ENCODE data around the gene QSER1. TPM values are rescaled to one million over a fixed set of nuclear protein-coding genes. Genes with fewer than 3 reads are reported as not detected.
A peak's percentile ranks its signal among the peaks of the same experiment; 100 is the strongest.

QSER1 gene
- total RNA-seq, 1 donor, result 28.6 TPM

DNA sequence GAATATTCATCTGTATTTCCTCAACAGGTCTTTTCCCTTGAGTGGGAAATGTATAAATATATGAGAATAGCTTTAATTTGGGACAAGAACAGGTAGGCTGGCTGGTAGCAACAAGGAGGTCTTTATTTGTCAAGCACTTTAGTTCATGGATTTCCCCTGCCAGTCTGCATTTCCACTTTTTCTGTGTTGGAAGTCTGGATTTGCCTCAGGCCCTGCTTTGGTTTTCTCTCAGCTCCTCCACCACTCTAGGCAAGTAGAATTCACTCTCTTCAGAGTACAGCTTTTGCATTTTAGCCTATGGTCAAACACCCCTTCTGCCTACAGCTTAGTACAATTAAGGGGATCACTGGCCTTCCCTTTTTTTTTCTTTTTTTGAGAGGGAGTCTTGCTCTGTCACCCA is 57.1 kb downstream of the QSER1 start:
- Histone ChIP-seq H3K4me1 (ENCODE audit: insufficient read depth, low read length) (no peaks in the 10 kb centered on the region), H3K36me3 (ENCODE audit: insufficient read depth, low read length) (peaks cover 3% of the 10 kb centered on the region), H3K9me3 (ENCODE audit: low read depth, low read length) (no peaks in the 10 kb centered on the region), H3K27ac (ENCODE audit: low read depth, low read length) (no peak overlapping the region), H3K4me2 (ENCODE audit: insufficient read depth, low read length) (no peak overlapping the region), H4K20me1 (ENCODE audit: insufficient read depth, low read length) (no peaks in the 10 kb centered on the region), H2AFZ (ENCODE audit: low read length) (no peak overlapping the region), H3K4me3 (ENCODE audit: insufficient read depth, low read length) (no peak overlapping the region), H3K27me3 (ENCODE audit: insufficient read depth, low read length) (no peaks in the 10 kb centered on the region), H3K79me2 (ENCODE audit: insufficient read depth, low read length) (peaks cover 18% of the 10 kb centered on the region)
- no peak for DNase-seq (ENCODE audit: insufficient read length, low spot score, missing footprints)
- TF ChIP-seq, protein P1, sequence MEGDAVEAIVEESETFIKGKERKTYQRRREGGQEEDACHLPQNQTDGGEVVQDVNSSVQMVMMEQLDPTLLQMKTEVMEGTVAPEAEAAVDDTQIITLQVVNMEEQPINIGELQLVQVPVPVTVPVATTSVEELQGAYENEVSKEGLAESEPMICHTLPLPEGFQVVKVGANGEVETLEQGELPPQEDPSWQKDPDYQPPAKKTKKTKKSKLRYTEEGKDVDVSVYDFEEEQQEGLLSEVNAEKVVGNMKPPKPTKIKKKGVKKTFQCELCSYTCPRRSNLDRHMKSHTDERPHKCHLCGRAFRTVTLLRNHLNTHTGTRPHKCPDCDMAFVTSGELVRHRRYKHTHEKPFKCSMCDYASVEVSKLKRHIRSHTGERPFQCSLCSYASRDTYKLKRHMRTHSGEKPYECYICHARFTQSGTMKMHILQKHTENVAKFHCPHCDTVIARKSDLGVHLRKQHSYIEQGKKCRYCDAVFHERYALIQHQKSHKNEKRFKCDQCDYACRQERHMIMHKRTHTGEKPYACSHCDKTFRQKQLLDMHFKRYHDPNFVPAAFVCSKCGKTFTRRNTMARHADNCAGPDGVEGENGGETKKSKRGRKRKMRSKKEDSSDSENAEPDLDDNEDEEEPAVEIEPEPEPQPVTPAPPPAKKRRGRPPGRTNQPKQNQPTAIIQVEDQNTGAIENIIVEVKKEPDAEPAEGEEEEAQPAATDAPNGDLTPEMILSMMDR (IDR thresholded peaks at IDR 0.05; ENCODE audit: extremely low read depth, low read depth, low read length), result no peak

DNA sequence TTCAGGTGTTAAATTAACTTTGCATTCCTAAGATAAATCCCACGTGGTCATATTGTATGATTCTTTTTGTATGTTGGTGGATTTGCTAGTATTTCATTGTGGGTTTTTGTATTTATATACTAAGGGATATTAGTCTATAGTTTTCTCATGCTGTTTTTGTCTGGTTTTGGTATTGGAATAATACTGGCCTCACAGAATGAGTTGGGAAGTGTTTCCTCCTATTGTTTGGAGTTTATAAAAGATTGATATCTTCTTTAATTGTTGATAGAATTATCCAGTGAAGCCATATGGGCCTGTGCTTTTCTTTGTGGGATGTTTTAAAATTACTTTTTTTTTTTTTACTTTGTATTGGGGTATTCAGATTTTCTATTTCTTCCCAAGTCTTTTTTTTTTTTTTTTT is 59.8 kb downstream of the QSER1 start:
- H3K4me1 ChIP-seq (ENCODE audit: insufficient read depth, low read length), result no peaks in the 10 kb centered on the region
- no peak overlapping the region for H3K4me2 ChIP-seq (ENCODE audit: insufficient read depth, low read length)
- no peaks in the 10 kb centered on the region for H4K20me1 ChIP-seq (ENCODE audit: insufficient read depth, low read length)
- H3K27ac ChIP-seq (ENCODE audit: low read depth, low read length), result no peak overlapping the region
- no peaks in the 10 kb centered on the region for H3K27me3 ChIP-seq (ENCODE audit: insufficient read depth, low read length)
- H3K9me3 ChIP-seq (ENCODE audit: low read depth, low read length), result no peaks in the 10 kb centered on the region
- peaks cover 7% of the 10 kb centered on the region for H3K36me3 ChIP-seq (ENCODE audit: insufficient read depth, low read length)
- H2AFZ ChIP-seq (ENCODE audit: low read length), result no peak overlapping the region
- H3K79me2 ChIP-seq (ENCODE audit: insufficient read depth, low read length), result peaks cover 18% of the 10 kb centered on the region
- TF ChIP-seq, protein P1 (IDR thresholded peaks at IDR 0.05; ENCODE audit: extremely low read depth, low read depth, low read length), result no peak
- no peak for DNase-seq (ENCODE audit: insufficient read length, low spot score, missing footprints)
- no peak overlapping the region for H3K4me3 ChIP-seq (ENCODE audit: insufficient read depth, low read length)

DNA sequence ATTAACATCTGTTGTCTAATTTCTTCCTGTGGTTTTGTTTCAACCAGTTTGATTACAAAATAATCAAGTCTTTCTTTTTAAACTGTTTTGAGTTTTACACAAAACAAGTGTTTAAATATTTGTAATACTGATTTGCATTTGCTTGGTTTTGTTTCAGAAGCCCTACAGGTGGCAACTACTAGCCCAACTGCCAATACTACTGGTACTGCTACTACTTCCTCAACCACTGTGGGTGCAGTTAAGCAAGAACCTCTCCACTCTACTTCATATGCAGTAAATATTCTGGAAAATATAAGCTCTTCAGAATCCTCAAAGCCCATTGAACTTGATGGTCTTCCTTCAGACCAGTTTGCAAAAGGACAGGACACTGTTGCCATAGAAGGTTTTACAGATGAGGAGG is 61.1 kb downstream of the QSER1 start:
- no peak overlapping the region for H2AFZ ChIP-seq (ENCODE audit: low read length)
- no peaks in the 10 kb centered on the region for H3K4me1 ChIP-seq (ENCODE audit: insufficient read depth, low read length)
- no peaks in the 10 kb centered on the region for H3K9me3 ChIP-seq (ENCODE audit: low read depth, low read length)
- no peak for DNase-seq (ENCODE audit: insufficient read length, low spot score, missing footprints)
- no peaks in the 10 kb centered on the region for H4K20me1 ChIP-seq (ENCODE audit: insufficient read depth, low read length)
- H3K79me2 ChIP-seq (ENCODE audit: insufficient read depth, low read length), result peaks cover 13% of the 10 kb centered on the region
- H3K27me3 ChIP-seq (ENCODE audit: insufficient read depth, low read length), result no peaks in the 10 kb centered on the region
- no peak overlapping the region for H3K27ac ChIP-seq (ENCODE audit: low read depth, low read length)
- H3K4me2 ChIP-seq (ENCODE audit: insufficient read depth, low read length), result no peak overlapping the region
- TF ChIP-seq, protein P1 (IDR thresholded peaks at IDR 0.05; ENCODE audit: extremely low read depth, low read depth, low read length), result no peak
- H3K36me3 ChIP-seq (ENCODE audit: insufficient read depth, low read length), result peaks cover 20% of the 10 kb centered on the region
- H3K4me3 ChIP-seq (ENCODE audit: insufficient read depth, low read length), result no peak overlapping the region

DNA sequence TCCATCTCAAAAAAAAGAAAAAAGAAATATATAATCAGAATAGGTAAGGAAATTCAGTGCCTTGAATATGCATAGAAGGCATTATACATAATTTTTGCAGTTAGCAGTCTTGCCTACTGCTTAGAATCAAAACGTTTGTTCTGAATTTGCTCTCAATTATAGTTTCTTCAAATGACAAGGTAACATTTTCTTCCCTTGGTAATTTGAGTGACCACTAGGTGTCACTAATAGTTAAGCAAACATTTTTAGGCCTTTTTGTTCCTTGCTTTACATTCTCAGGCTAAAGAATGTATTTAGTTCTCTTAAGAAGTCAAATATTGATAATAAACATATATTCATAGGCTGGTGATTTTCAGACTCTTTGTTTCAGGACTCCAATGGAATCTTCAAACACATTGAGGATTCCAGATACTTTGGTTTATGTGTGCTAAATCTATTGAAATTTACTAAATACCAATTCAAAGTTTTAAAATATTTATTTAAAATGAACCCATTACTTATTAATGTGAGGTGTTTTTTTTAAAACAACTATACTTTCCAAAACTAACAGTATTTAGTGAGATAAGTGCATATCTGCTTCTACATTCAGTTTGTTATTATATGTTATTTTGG is 68.0 kb downstream of the QSER1 start:
- no peak overlapping the region for H3K4me2 ChIP-seq (ENCODE audit: insufficient read depth, low read length)
- H3K27me3 ChIP-seq (ENCODE audit: insufficient read depth, low read length), result no peaks in the 10 kb centered on the region
- H4K20me1 ChIP-seq (ENCODE audit: insufficient read depth, low read length), result no peaks in the 10 kb centered on the region
- no peaks in the 10 kb centered on the region for H3K9me3 ChIP-seq (ENCODE audit: low read depth, low read length)
- no peak overlapping the region for H3K4me3 ChIP-seq (ENCODE audit: insufficient read depth, low read length)
- H3K79me2 ChIP-seq (ENCODE audit: insufficient read depth, low read length), result no peaks in the 10 kb centered on the region
- H2AFZ ChIP-seq (ENCODE audit: low read length), result no peak overlapping the region
- peaks cover 31% of the 10 kb centered on the region for H3K36me3 ChIP-seq (ENCODE audit: insufficient read depth, low read length)
- TF ChIP-seq, protein P1 (IDR thresholded peaks at IDR 0.05; ENCODE audit: extremely low read depth, low read depth, low read length), result peak; percentile 62
- no peaks in the 10 kb centered on the region for H3K4me1 ChIP-seq (ENCODE audit: insufficient read depth, low read length)
- no peak overlapping the region for H3K27ac ChIP-seq (ENCODE audit: low read depth, low read length)
- no peak for DNase-seq (ENCODE audit: insufficient read length, low spot score, missing footprints)

All from osteoblast (primary cell).